Activated naive CD8-positive, alpha-beta T cell treated with anti-CD3 and anti-CD28 coated beads, Interleukin-2, amount 50 U/mL, for 16 hours (primary cell): ENCODE results near the gene SRRM3.
"Not testable (repeated sequence)": the region's sequence is repeated elsewhere in the genome, so short reads cannot be mapped to it uniquely, and the experiment has no call there.

ENCODE experiments used
- DNase-seq: peaks from one replicate; pipeline ENCODE4 v3.0.0-alpha.2; 2020; ENCODE audit warnings: low read depth, low spot score

SRRM3 gene

GRCh38 chr7:76314042-76314721, 112.5 kb downstream of the SRRM3 start:
- DNase-seq, result peak; percentile 94

GRCh38 chr7:76314740-76315139, 113.0 kb downstream of the SRRM3 start:
- not testable (repeated sequence) for DNase-seq

- no peak for DNase-seq
Observed at GRCh38 chr7:76315364-76315763, 113.7 kb downstream of the SRRM3 start.

- DNase-seq, result no peak
Observed at GRCh38 chr7:76316984-76317781, 115.5 kb downstream of the SRRM3 start.

DNA sequence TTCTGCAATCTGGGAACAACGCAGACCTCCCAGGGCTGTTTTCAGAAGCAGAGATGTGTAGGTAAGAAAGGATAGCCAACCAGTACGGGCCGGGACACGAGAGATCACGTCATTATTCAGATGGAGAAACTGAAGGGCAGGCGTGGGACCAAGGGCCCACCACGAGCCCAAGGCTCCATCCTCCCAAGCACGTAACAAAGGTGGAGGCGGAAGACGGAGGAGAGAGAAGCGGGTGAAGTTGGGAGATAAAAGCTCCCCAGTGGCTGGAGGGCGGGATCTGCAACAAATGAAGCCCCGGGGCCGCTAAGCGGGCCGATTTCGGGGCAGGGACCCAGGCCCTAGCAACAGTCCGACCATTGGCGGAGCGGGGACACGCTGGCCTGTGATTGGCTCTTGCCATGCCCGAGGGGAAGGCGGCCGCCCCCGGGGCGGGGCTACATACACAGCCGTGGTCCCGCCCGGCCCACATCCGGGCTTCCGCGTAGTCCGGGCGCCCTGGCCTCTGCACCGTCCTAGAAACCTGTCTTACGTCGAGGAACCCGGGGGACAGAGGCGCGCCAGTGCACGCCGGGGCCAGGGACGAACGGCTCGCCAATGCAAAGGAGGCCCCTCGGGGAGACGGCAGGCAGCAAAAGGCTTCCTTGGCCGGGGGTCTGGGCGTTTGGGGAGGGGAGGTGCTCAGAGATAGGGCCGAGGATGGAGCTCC, 116.2 kb downstream of the SRRM3 start:
- peak; percentile 91 for DNase-seq

- peak; percentile 10 for DNase-seq
Observed at GRCh38 chr7:76318488-76319353, 117.0 kb downstream of the SRRM3 start.

- DNase-seq, result no peak
Observed at GRCh38 chr7:76325092-76325491, 123.4 kb downstream of the SRRM3 start.

- DNase-seq, result no peak
Observed at GRCh38 chr7:76325811-76326210, 124.1 kb downstream of the SRRM3 start.

DNA sequence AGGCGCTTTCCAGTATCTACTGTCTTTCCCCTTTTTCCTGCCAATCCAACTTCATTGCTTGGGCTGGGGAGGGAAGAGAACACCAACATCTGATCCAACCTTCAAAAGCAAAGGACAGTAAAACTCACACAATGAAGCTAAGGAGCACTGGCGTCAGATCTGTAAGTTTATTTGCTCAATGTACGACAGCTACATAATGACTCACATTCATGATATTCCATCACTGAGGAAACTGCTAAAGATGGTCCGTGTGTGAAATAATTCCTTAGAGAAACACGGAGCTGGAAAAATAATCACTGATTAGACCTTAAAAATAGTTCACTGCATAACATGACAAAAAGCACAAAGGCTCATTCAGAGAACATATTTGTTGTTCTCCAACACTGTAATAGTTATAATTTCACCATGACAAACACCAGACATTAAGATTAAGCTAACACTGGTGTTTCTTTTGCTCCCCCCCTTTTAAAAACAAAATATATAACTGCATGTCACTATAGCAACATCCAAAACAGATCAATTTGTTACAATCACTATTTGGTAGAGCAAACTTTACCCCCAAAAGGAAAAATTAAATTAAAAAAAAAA, 125.0 kb downstream of the SRRM3 start:
- DNase-seq, result no peak

- DNase-seq, result no peak
Observed at GRCh38 chr7:76327610-76328009, 125.9 kb downstream of the SRRM3 start.

DNA sequence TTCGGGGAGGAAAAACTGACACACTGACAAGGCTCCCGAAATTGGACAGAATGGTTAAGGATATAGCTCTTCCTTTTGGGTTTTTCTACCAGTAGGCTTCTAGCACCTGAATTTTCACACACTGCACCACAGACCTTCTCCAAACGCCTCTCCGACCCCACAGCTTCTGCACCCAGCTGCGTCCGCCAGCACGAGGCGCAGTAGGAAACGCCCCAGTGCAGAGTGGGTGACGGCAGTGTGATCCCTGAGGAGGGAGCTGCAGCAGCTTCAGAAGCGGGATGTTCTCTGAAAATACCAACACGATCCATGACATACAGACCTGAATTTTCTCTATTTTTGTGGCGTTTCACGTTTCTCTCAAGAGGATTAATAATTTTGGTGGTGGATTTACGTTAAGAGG, 126.7 kb downstream of the SRRM3 start:
- DNase-seq, result no peak

- no peak for DNase-seq
Observed at GRCh38 chr7:76329479-76329878, 127.8 kb downstream of the SRRM3 start.

- no peak for DNase-seq
Observed at GRCh38 chr7:76330261-76330660, 128.6 kb downstream of the SRRM3 start.

DNA sequence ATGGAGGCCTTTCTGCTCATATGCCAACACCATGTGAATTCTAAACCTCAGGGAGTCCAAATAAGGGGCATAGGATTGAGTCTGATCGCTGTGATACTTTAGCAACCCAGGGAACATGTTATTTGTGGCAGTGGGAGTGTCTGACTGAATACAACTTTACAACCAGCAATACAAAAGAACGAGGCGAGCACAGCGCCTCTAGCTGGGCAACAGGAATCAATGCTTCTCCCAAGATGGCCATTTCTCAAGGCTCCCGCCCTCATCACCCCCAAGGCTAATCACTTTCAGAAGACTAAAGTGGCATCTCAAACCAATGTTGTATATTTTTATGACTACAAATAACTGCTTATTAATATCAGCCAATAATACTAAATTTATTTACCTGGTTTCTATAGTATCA, 129.0 kb downstream of the SRRM3 start:
- no peak for DNase-seq

DNA sequence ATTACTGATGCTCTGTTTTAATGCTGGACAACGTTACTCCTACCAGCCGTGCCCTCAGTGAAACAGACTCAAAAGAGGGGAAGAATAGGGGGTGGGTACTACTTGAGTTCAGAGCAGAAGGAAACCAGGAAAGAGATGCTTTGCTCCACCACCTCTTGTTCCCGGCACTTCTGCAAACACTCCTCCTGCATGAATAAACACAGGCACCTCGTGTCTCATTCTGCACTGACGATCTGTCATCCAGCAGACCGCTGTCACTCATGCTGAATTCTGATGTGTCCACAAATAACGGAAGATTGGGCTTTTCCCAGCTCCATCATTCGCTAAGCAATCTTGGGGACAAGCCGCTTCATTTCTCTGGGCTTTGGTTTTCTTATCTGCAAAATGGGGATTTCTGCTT, 130.4 kb downstream of the SRRM3 start:
- no peak for DNase-seq

- no peak for DNase-seq
Observed at GRCh38 chr7:76333511-76334101, 131.9 kb downstream of the SRRM3 start.

GRCh38 chr7:76334320-76334967, 132.7 kb downstream of the SRRM3 start:
- no peak for DNase-seq

DNA sequence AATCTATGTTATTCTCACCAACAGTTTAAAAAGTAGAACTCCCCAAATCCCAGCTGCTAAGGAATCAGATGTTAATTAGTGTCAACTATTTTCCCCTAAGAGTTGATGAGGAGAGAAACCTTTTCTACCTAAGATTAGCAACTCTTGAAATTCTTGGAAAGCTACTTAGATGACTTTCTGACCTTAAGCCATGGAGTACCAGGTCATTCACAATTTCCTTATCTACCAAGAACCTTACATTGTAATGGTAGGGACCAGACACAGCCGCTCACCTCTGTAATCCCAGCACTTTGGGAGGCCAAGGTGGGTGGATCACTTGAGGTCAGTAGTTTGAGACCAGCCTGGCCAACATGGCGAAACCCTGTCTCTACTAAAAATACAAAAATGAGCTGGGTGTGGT, 133.7 kb downstream of the SRRM3 start:
- DNase-seq, result not testable (repeated sequence)

GRCh38 chr7:76336094-76336493, 134.4 kb downstream of the SRRM3 start:
- no peak for DNase-seq
